ENCODE data around the gene GPANK1. TPM values are rescaled to one million over a fixed set of nuclear protein-coding genes. Genes with fewer than 3 reads are reported as not detected.
A peak's percentile ranks its signal among the peaks of the same experiment; 100 is the strongest.

GPANK1 gene
- total RNA-seq, 1 donor from 2014 or later: 24.2 TPM

DNA sequence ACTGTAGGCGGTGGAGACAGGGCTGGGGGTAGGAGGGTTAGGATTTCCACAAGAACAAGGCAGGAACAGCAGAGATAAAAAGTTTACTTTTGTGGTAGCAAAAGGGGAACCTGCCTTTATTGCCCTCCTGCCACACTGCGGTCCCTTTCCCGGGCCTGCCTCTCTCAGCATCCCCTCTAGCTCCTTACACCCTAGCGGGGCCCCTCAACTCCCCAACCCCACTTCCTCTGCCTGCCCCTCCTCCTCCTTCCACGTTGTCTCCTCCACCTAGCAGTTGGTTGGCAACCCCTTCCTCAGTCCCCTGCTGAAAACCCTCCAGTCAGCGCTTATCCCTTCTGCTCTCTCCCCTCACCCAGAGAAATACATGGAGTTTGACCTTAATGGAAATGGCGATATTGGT lies 49.0 kb downstream of the GPANK1 start:
- DNase-seq (no peak), ATAC-seq (ENCODE audit: low read depth) (no peak)
- Mint-ChIP-seq H3K27ac (peak overlapping the region; percentile 80), H3K27me3 (no peaks in the 10 kb centered on the region), H3K4me1 (peaks cover 43% of the 10 kb centered on the region), H3K36me3 (ENCODE audit: low read depth) (peaks cover 4% of the 10 kb centered on the region), H3K9me3 (peaks cover 1% of the 10 kb centered on the region), H3K4me3 (no peak overlapping the region)
- intact Hi-C loops (cut with micrococcal nuclease): no loop called here
- ChIA-PET CTCF (interaction anchor here (1.7 to 3.2 kb wide), 3 partner anchors 17 to 64 kb away, joined by 3 to 17 read pairs (median 6); no protein-coding TSS in a partner anchor), POLR2A (interaction anchor here (0.6 to 1.6 kb wide), 5 partner anchors 17 to 217 kb away, joined by 3 to 8 read pairs (median 5); partner anchors contain the start of gene NCR3)
- TF ChIP-seq, protein P1, sequence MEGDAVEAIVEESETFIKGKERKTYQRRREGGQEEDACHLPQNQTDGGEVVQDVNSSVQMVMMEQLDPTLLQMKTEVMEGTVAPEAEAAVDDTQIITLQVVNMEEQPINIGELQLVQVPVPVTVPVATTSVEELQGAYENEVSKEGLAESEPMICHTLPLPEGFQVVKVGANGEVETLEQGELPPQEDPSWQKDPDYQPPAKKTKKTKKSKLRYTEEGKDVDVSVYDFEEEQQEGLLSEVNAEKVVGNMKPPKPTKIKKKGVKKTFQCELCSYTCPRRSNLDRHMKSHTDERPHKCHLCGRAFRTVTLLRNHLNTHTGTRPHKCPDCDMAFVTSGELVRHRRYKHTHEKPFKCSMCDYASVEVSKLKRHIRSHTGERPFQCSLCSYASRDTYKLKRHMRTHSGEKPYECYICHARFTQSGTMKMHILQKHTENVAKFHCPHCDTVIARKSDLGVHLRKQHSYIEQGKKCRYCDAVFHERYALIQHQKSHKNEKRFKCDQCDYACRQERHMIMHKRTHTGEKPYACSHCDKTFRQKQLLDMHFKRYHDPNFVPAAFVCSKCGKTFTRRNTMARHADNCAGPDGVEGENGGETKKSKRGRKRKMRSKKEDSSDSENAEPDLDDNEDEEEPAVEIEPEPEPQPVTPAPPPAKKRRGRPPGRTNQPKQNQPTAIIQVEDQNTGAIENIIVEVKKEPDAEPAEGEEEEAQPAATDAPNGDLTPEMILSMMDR (IDR thresholded peaks at IDR 0.05): no peak

DNA sequence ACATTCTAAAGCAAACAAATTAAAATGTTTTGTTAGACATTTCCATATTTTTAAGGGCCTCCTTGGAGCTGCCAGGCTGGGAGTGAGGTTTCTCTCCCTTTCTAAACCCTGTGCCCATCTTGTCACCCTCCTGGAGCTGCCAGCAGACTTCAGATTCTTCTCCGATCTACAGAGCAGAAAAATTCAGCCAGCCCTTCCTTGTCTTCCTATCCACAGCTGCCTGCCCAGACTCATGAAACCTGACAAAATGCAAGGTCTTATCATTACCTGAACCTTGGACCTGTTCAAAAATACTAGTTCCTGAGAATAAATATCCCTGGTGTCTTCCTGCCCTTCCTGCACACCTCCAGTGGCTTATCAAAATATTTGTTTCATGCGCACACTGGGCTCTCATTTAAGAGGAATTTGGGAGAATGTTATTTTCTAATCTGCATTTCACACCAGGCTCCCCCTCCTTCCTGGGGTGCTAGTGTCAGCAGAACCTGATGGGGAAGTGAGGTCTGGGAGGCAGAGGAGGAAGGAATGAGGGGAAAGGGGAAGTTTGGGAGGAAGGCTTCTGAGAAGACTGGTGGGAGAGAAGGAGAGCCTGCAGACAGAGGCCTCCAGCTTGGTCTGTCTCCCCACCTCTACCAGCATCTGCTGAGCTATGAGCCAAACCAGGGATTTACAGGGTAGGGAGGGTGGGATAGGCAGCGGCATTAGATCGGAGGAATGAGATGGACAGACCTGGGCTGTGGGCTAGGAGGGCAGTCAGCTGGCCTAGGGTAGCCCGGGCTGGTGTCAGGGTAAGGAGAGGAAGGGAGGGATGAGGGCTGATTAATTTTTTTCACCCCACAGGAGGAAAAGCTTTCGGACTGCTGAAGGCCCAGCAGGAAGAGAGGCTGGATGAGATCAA lies 49.9 kb downstream of the GPANK1 start, which contains the start of gene AIF1:
AIF1 (plus strand) TSS at position 551 of the 895 bp plus-strand sequence; CDS start at position 647, 96 bp downstream.
- ATAC-seq (ENCODE audit: low read depth): peak; percentile 38
- Mint-ChIP-seq H3K27ac (peak within 1 kb of the TSS; percentile 80), H3K27me3 (no peaks in the 10 kb centered on the region), H3K4me3 (peak within 1 kb of the TSS; percentile 44), H3K4me1 (peaks cover 40% of the 10 kb centered on the region), H3K9me3 (peaks cover 1% of the 10 kb centered on the region), H3K36me3 (ENCODE audit: low read depth) (peaks cover under 1% of the 10 kb centered on the region)
- DNase-seq: no peak
- ChIA-PET POLR2A (interaction anchor here (0.6 to 1.5 kb wide), 9 partner anchors 16 to 218 kb away, joined by 3 to 10 read pairs (median 4); partner anchors contain the start of genes BAG6, DDX39B and NCR3), CTCF (interaction anchor here (1.8 to 3.2 kb wide), 2 partner anchors 17 to 64 kb away, joined by 6 to 17 read pairs; no protein-coding TSS in a partner anchor)
- TF ChIP-seq, protein P1 (IDR thresholded peaks at IDR 0.05): no peak
- intact Hi-C loops (cut with micrococcal nuclease): no loop called here

DNA sequence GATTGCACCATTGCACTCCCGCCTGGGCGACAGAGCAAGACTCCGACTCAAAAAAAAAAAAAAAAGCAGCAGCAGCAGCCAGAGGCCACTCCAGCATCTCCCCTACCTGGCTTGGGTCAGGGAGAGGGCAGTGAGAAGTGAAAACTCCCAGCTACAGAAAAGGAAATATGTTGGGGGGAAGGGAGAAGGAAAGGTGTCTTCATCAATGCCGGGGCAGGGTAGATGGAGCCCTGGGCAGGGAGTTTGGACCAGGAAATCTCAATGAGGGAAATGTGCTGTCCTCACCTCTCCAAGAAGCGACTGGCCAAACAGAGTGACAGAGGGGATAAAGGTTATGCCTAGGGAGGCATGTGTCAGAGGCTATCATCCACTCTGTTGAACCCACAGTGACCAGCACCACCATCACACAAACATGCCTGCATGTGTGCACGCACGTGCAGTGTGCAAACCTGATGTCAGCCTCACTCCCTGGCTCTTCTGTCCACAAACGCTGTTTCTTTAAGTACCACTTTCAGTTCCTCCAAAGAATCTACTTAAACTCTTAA lies 50.6 kb downstream of the GPANK1 start:
- no peaks in the 10 kb centered on the region for H3K9me3 Mint-ChIP-seq
- H3K36me3 Mint-ChIP-seq (ENCODE audit: low read depth): no peaks in the 10 kb centered on the region
- intact Hi-C loops (cut with micrococcal nuclease): no loop called here
- no peaks in the 10 kb centered on the region for H3K27me3 Mint-ChIP-seq
- H3K4me3 Mint-ChIP-seq: no peak overlapping the region
- peak overlapping the region; percentile 80 for H3K27ac Mint-ChIP-seq
- TF ChIP-seq, protein P1 (IDR thresholded peaks at IDR 0.05): no peak
- ChIA-PET CTCF (interaction anchor here (3.2 kb wide), 1 partner anchor 16 kb away, joined by 17 read pairs; no protein-coding TSS in a partner anchor), POLR2A (interaction anchor here (0.7 to 1.5 kb wide), 9 partner anchors 11 to 145 kb away, joined by 3 to 12 read pairs (median 5); partner anchors contain the start of genes BAG6, DDX39B and NCR3)
- ATAC-seq (ENCODE audit: low read depth): peak; percentile 61
- peaks cover 34% of the 10 kb centered on the region for H3K4me1 Mint-ChIP-seq
- DNase-seq: no peak

Other genes with a start within 250 kb of the GPANK1 start
- 17.2 and 17.6 TPM in 2 replicates for gene MICB, start 166.9 kb downstream of the GPANK1 start, total RNA-seq
- gene MCCD1, start 136.0 kb downstream of the GPANK1 start, total RNA-seq: not detected in 2 replicates
- 431 and 484 TPM in 2 replicates for gene DDX39B, start 123.0 kb downstream of the GPANK1 start, total RNA-seq
- gene ATP6V1G2, start 118.4 kb downstream of the GPANK1 start, total RNA-seq: 1.9 and 3.2 TPM in 2 replicates
- gene NFKBIL1, start 117.4 kb downstream of the GPANK1 start, total RNA-seq: 11.7 and 16.7 TPM in 2 replicates
- 60.4 and 66.0 TPM in 2 replicates for gene LTA, start 92.7 kb downstream of the GPANK1 start, total RNA-seq
- 135 and 139 TPM in 2 replicates for gene TNF, start 89.4 kb downstream of the GPANK1 start, total RNA-seq
- 155 and 177 TPM in 2 replicates for gene LTB, start 82.6 kb downstream of the GPANK1 start, total RNA-seq
- 7.8 and 8.4 TPM in 2 replicates for gene LST1, start 78.7 kb downstream of the GPANK1 start, total RNA-seq
- 10.0 and 11.2 TPM in 2 replicates for gene NCR3, start 72.0 kb downstream of the GPANK1 start, total RNA-seq
- gene AIF1, start 49.8 kb downstream of the GPANK1 start, total RNA-seq: 1.4 and 2.0 TPM in 2 replicates
- 246 and 283 TPM in 2 replicates for gene PRRC2A, start 44.3 kb downstream of the GPANK1 start, total RNA-seq
- 309 and 327 TPM in 2 replicates for gene BAG6, start 12.3 kb downstream of the GPANK1 start, total RNA-seq
- 2.2 and 2.4 TPM in 2 replicates for gene APOM, start 9.1 kb downstream of the GPANK1 start, total RNA-seq
- 29.0 and 29.3 TPM in 2 replicates for gene C6orf47, start 4.2 kb downstream of the GPANK1 start, total RNA-seq
- 190 and 191 TPM in 2 replicates for gene CSNK2B, start 1.1 kb upstream of the GPANK1 start, total RNA-seq
- 23.2 and 33.1 TPM in 2 replicates for gene LY6G5B, start 5.0 kb upstream of the GPANK1 start, total RNA-seq
- 0.29 and 0.73 TPM in 2 replicates for gene LY6G5C, start 16.1 kb upstream of the GPANK1 start, total RNA-seq
- 49.3 and 59.1 TPM in 2 replicates for gene ABHD16A, start 38.3 kb upstream of the GPANK1 start, total RNA-seq
- gene LY6G6F, start 41.9 kb upstream of the GPANK1 start, total RNA-seq: not detected in 2 replicates
- gene LY6G6D, start 50.4 kb upstream of the GPANK1 start, total RNA-seq: not detected in 2 replicates
- gene LY6G6C, start 56.7 kb upstream of the GPANK1 start, total RNA-seq: not detected in 2 replicates
- gene MPIG6B, start 58.4 kb upstream of the GPANK1 start, total RNA-seq: 0.12 TPM in 1 of 2 replicates, not detected in the other
- 30.7 and 32.5 TPM in 2 replicates for gene DDAH2, start 64.3 kb upstream of the GPANK1 start, total RNA-seq
- 374 and 397 TPM in 2 replicates for gene CLIC1, start 71.5 kb upstream of the GPANK1 start, total RNA-seq
- gene MSH5, start 75.0 kb upstream of the GPANK1 start, total RNA-seq: 35.4 and 47.3 TPM in 2 replicates
- gene SAPCD1, start 97.7 kb upstream of the GPANK1 start, total RNA-seq: 7.7 and 9.0 TPM in 2 replicates
- gene VWA7, start 112.3 kb upstream of the GPANK1 start, total RNA-seq: 1.6 and 2.9 TPM in 2 replicates
- 136 and 140 TPM in 2 replicates for gene VARS1, start 130.8 kb upstream of the GPANK1 start, total RNA-seq
- gene LSM2, start 142.0 kb upstream of the GPANK1 start, total RNA-seq: 61.8 and 68.6 TPM in 2 replicates
- 1.2 and 2.1 TPM in 2 replicates for gene HSPA1L, start 150.3 kb upstream of the GPANK1 start, total RNA-seq
- gene HSPA1A, start 150.5 kb upstream of the GPANK1 start, total RNA-seq: 27.1 and 28.1 TPM in 2 replicates
- 23.7 and 30.4 TPM in 2 replicates for gene HSPA1B, start 162.7 kb upstream of the GPANK1 start, total RNA-seq
- gene NEU1, start 197.8 kb upstream of the GPANK1 start, total RNA-seq: 18.3 and 19.2 TPM in 2 replicates
- gene SLC44A4, start 214.0 kb upstream of the GPANK1 start, total RNA-seq: 0.17 TPM in 1 of 2 replicates, not detected in the other
- 49.9 and 58.4 TPM in 2 replicates for gene EHMT2, start 232.7 kb upstream of the GPANK1 start, total RNA-seq
- 4.8 and 5.5 TPM in 2 replicates for gene ZBTB12, start 237.1 kb upstream of the GPANK1 start, total RNA-seq